ENCODE measurements around the gene VSIG8. TPM values are rescaled to one million over a fixed set of nuclear protein-coding genes. Genes with fewer than 3 reads are reported as not detected.

The VSIG8 gene
- total and polyA plus RNA-seq, 2 of the 4 experiments (the other 2 are of a cell fraction) = not detected

DNA sequence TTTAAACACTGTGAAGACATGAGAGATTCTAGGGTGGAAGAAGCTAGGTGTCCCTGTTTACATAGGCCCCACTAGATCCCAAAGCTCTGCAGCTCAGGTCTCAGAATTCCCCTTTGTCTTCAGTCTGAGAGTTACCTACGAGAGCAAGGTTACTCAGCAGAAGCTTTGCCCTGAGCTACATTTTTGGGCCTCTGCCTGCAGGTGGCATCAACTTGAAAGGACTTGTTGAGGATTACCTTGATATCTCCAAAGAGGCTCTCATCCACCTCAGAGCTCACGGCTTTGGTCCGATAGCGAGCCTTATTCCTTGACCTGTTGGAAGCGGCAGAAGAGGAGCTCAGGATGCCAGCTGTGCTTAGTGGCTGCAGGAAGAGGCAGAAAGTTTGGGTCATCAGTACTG lies 30.5 kb upstream of the VSIG8 start:
- H3K4me3 ChIP-seq (ENCODE audit: insufficient read depth, low read depth, low read length) = no peak overlapping the region
- H3K9me1 ChIP-seq (ENCODE audit: insufficient read depth, low read length) = peaks cover 4% of the 10 kb centered on the region
- no peaks in the 10 kb centered on the region for H3K27me3 ChIP-seq (ENCODE audit: control insufficient read depth, insufficient read depth, low read length)
- H3K4me1 ChIP-seq (ENCODE audit: control insufficient read depth, insufficient read depth, low read length) = peaks cover 16% of the 10 kb centered on the region
- no peak overlapping the region for H3K18ac ChIP-seq (ENCODE audit: low read depth, low read length)
- no peak for TF ChIP-seq POLR2A (IDR thresholded peaks at IDR 0.05; ENCODE audit: low read depth, low read length)
- TF ChIP-seq, protein P1, sequence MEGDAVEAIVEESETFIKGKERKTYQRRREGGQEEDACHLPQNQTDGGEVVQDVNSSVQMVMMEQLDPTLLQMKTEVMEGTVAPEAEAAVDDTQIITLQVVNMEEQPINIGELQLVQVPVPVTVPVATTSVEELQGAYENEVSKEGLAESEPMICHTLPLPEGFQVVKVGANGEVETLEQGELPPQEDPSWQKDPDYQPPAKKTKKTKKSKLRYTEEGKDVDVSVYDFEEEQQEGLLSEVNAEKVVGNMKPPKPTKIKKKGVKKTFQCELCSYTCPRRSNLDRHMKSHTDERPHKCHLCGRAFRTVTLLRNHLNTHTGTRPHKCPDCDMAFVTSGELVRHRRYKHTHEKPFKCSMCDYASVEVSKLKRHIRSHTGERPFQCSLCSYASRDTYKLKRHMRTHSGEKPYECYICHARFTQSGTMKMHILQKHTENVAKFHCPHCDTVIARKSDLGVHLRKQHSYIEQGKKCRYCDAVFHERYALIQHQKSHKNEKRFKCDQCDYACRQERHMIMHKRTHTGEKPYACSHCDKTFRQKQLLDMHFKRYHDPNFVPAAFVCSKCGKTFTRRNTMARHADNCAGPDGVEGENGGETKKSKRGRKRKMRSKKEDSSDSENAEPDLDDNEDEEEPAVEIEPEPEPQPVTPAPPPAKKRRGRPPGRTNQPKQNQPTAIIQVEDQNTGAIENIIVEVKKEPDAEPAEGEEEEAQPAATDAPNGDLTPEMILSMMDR (conservative IDR thresholded peaks at IDR 0.05; ENCODE audit: low read depth, low read length) = no peak
- TF ChIP-seq CEBPB (IDR thresholded peaks at IDR 0.05; ENCODE audit: low read depth, low read length) = no peak
- TF ChIP-seq NFE2L2 (IDR thresholded peaks at IDR 0.05; ENCODE audit: low read depth, low read length) = no peak
- no peak for TF ChIP-seq MXI1 (IDR thresholded peaks at IDR 0.05; ENCODE audit: borderline replicate concordance, low read depth, low read length)
- no peak for TF ChIP-seq RCOR1 (IDR thresholded peaks at IDR 0.05; ENCODE audit: insufficient replicate concordance, low read length)
- no peak for TF ChIP-seq RFX5 (IDR thresholded peaks at IDR 0.05; ENCODE audit: low read depth, low read length)
- H2AFZ ChIP-seq (replicated peaks; ENCODE audit: low read length, poor library complexity) = no peak overlapping the region
- ATAC-seq (ENCODE audit: low read depth) = no peak
- H2BK5ac ChIP-seq (ENCODE audit: low read depth, low read length, poor library complexity, severe bottlenecking) = no peak overlapping the region
- no peak overlapping the region for H2BK120ac ChIP-seq (ENCODE audit: low read depth, low read length)
- in situ Hi-C loops (cut with MboI; ENCODE audit: low sequenced_read_pairs) = loop anchor here (5.0 to 25.0 kb wide), 2 partner anchors 96 to 681 kb away; partner anchors contain the start of gene ACKR1
- no peaks in the 10 kb centered on the region for H3K36me3 ChIP-seq (ENCODE audit: control insufficient read depth, insufficient read depth, low read length)
- no peak overlapping the region for H2AK9ac ChIP-seq (replicated peaks; ENCODE audit: low read depth, low read length, poor library complexity)
- H3K56ac ChIP-seq (ENCODE audit: extremely low read depth, insufficient read depth, low read length) = no peak overlapping the region
- H2BK20ac ChIP-seq (ENCODE audit: low read depth, low read length) = no peak overlapping the region
- no peak overlapping the region for H4K91ac ChIP-seq (ENCODE audit: insufficient read depth, low read depth, low read length)
- no peaks in the 10 kb centered on the region for H3K9me3 ChIP-seq (ENCODE audit: control insufficient read depth, insufficient read depth, low read length)
- no peak overlapping the region for H3K23ac ChIP-seq (ENCODE audit: low read depth, low read length)
- no peak overlapping the region for H3K9ac ChIP-seq (ENCODE audit: low read depth, low read length)
- H3K27ac ChIP-seq (ENCODE audit: insufficient read depth, low read length) = no peak overlapping the region
- intact Hi-C loops (cut with micrococcal nuclease) = no loop called here
- no peak overlapping the region for H3K4ac ChIP-seq (ENCODE audit: low read depth, low read length)
- ChIA-PET POLR2A (ENCODE audit: unreplicated experiment) (interaction anchor here (0.9 kb wide), 1 partner anchor 94 kb away, joined by 3 read pairs; no protein-coding TSS in a partner anchor), CTCF (interaction anchor here (0.9 to 9.2 kb wide), 6 partner anchors 39 to 760 kb away, joined by 3 to 150 read pairs (median 5); partner anchors contain the start of gene DUSP23)
- H4K8ac ChIP-seq (ENCODE audit: low read depth in 2 of 2, low read length in 2 of 2) = no peak overlapping the region
- dilution Hi-C loops (cut with HindIII; ENCODE audit: low sequenced_read_pairs, unreplicated experiment) = loop anchor here (25.0 kb wide), 1 partner anchor 106 kb away; the partner anchor contains the start of gene DUSP23
- H3K4me2 ChIP-seq (ENCODE audit: low read depth, low read length) = no peak overlapping the region
- no peak overlapping the region for H4K5ac ChIP-seq (ENCODE audit: low read depth, low read length)
- WGBS, 2 experiments (ENCODE audit: extremely low coverage in 2 of 2, insufficient read length in 1 of 2) = 100% methylated on average over 1 of the region's 5 CpGs; no CpG with 5 or more reads in 1 of the 2 experiments
- H2BK15ac ChIP-seq (ENCODE audit: low read depth, low read length) = no peak overlapping the region
- H3K14ac ChIP-seq (replicated peaks; ENCODE audit: low read depth, low read length) = no peak overlapping the region
- BruUV-seq (replicated peaks) = no TSS peak
- H3K79me1 ChIP-seq (ENCODE audit: low read depth in 1 of 2, low read length in 2 of 2) = peaks cover 0 to 4% of the 10 kb centered on the region in 2 experiments; a peak in 2 of 4 replicates
- H2AK5ac ChIP-seq (ENCODE audit: low read depth, low read length) = no peak overlapping the region
- H4K20me1 ChIP-seq (ENCODE audit: insufficient read depth, low read length) = 0 out of 2 replicates have a peak, but pooled peaks cover 3% of the 10 kb centered on the region
- no peak for DNase-seq

Data from IMR-90 (cell line).